ENCODE measurements around the gene TATDN3. TPM values are rescaled to one million over a fixed set of nuclear protein-coding genes. Genes with fewer than 3 reads are reported as not detected.

Gene TATDN3
- total and polyA plus RNA-seq, 9 of the 15 experiments (the other 6 are each of a cell fraction or from before 2014, with no cell fraction given) = 18.3 to 79.9 (median 28.2) TPM

DNA sequence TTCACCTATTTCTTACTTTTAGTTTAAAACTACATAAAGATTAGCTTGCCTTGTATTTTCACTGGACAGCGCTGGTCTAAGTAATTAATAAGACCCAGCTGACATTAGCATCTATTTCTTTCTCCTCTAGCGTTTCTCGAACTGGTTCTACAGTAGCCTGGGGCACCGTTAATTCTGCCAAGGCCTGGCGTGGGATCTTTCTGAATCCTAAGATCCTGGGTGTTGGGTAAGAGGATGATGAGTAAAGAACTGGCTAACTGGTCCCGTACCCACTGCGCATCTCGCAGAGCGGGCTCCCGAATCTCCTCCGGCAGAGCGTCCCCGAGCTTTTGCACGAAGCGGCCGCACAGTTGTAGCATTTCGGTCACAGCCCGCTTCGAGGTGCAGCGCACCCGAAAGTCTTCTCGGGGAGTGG, 426 bp upstream of the TATDN3 start (continued):
- no peak for TF ChIP-seq ETV6 (IDR thresholded peaks at IDR 0.05; ENCODE audit: borderline replicate concordance in 1 of 2, low read depth in 2 of 2, low read length in 1 of 2)
- no peak for TF ChIP-seq ETV6 (CRISPR knock-in tag; IDR thresholded peaks at IDR 0.05; ENCODE audit: borderline replicate concordance)
- no peak for TF ChIP-seq RHOXF2B (CRISPR knock-in tag; conservative IDR thresholded peaks at IDR 0.05)
- TF ChIP-seq FOXJ3 (CRISPR knock-in tag; IDR thresholded peaks at IDR 0.05) = no peak
- no peak for TF ChIP-seq HDGF (IDR thresholded peaks at IDR 0.05)
- no peak for TF ChIP-seq CUX1 (CRISPR knock-in tag; IDR thresholded peaks at IDR 0.05)
- TF ChIP-seq SLC30A9 (CRISPR knock-in tag; IDR thresholded peaks at IDR 0.05) = no peak
- TF ChIP-seq MTF1 (CRISPR knock-in tag; IDR thresholded peaks at IDR 0.05; ENCODE audit: borderline replicate concordance) = no peak
- no peak for TF ChIP-seq PCBP2 (IDR thresholded peaks at IDR 0.05; ENCODE audit: low read depth, low read length, poor library complexity, severe bottlenecking)
- no peak for TF ChIP-seq TEAD2 (tag; IDR thresholded peaks at IDR 0.05)
- 0 out of 6 replicates have a peak, but pooled peaks of 1 of the 3 experiments have one; percentile 3 for TF ChIP-seq CTCF (IDR thresholded peaks at IDR 0.05 in 2 of 3, conservative IDR thresholded peaks at IDR 0.05 in 1 of 3; ENCODE audit: insufficient read depth in 2 of 3, low read depth in 1 of 3, low read length in 3 of 3)
- TF ChIP-seq STAT6 (CRISPR knock-in tag; IDR thresholded peaks at IDR 0.05) = no peak
- TF ChIP-seq, protein P1, sequence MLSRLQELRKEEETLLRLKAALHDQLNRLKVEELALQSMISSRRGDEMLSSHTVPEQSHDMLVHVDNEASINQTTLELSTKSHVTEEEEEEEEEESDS (CRISPR knock-in tag; IDR thresholded peaks at IDR 0.05) = no peak
- no peak for TF ChIP-seq NKRF (IDR thresholded peaks at IDR 0.05; ENCODE audit: borderline replicate concordance)
- no peak for TF ChIP-seq ZFPM2 (CRISPR knock-in tag; IDR thresholded peaks at IDR 0.05)
- no peak for TF ChIP-seq SPI1 (IDR thresholded peaks at IDR 0.05; ENCODE audit: borderline replicate concordance, low read depth, low read length)
- no peak for TF ChIP-seq RCOR1 (IDR thresholded peaks at IDR 0.05; ENCODE audit: borderline replicate concordance in 1 of 2, low read depth in 2 of 2, low read length in 2 of 2)
